Parathyroid adenoma (tissue), 2 donors: ENCODE data around the gene RNF144A.

Experiments
- H2AFZ ChIP-seq: fragments of 300-600 bp; sonication (generic); one replicate; pipeline ENCODE4 v1.7.0; 2017; ENCODE audit warnings: antibody characterized with exemption, mild to moderate bottlenecking
- H3K27ac ChIP-seq: fragments of 300-600 bp; sonication (generic); one replicate; pipeline ENCODE4 v1.7.0; 2017
- H3K27me3 ChIP-seq: fragments of 300-600 bp; sonication (generic); one replicate; pipeline ENCODE4 v1.7.0; 2017; ENCODE audit warnings: low read length; ENCODE audit not compliant: control insufficient read depth, insufficient read depth
- H3K36me3 ChIP-seq: fragments of 300-600 bp; sonication (generic); one replicate; pipeline ENCODE4 v1.7.0; 2017; ENCODE audit warnings: low read length; ENCODE audit not compliant: control insufficient read depth, insufficient read depth
- H3K4me1 ChIP-seq: fragments of 300-600 bp; sonication (generic); one replicate; pipeline ENCODE4 v1.7.0; 2017; ENCODE audit warnings: control low read depth
- H3K4me2 ChIP-seq: fragments of 300-600 bp; sonication (generic); one replicate; pipeline ENCODE4 v1.7.0; 2017; ENCODE audit warnings: low read length
- H3K4me3 ChIP-seq: fragments of 300-600 bp; sonication (generic); one replicate; pipeline ENCODE4 v1.7.0; 2017; ENCODE audit warnings: low read depth, low read length
- H3K79me2 ChIP-seq: fragments of 300-600 bp; sonication (generic); one replicate; pipeline ENCODE4 v1.7.0; 2017; ENCODE audit warnings: control low read depth
- H3K9ac ChIP-seq: fragments of 300-600 bp; sonication (generic); one replicate; pipeline ENCODE4 v1.7.0; 2017; ENCODE audit warnings: mild to moderate bottlenecking
- H3K9me3 ChIP-seq: fragments of 300-600 bp; sonication (generic); one replicate; pipeline ENCODE4 v1.7.0; 2017; ENCODE audit warnings: low read length; ENCODE audit not compliant: control insufficient read depth
- TF ChIP-seq, protein P1 (sequence below): fragments of 300-600 bp; sonication (generic); IDR thresholded peaks from one replicate; pipeline ENCODE4 v1.7.0; 2017; ENCODE audit warnings: antibody characterized with exemption, mild to moderate bottlenecking
- donor health status: primary hyperparathyroidism.

The RNF144A gene

DNA sequence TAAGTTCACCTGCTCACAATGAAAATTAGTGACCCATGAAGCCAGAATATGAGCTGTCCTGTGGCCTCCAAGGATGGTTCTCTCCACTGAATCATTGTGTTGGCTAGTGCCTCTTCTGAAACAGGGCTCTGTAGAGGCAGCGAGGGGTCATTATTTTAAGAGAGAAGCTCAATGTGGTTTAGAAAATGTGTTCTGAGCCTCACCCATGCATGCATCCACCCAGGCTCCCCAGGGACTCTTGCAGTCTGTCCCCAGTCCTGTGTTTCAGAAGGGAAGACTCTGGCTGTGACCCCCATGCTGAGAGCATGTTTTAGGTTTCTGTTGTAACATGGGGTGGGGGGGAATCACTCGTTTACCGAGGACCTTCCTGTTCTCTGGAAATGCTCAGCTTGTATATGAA, 135.2 kb downstream of the RNF144A start:
- Histone ChIP-seq H3K4me3 (no peak overlapping the region), H3K36me3 (no peaks in the 10 kb centered on the region), H3K79me2 (no peaks in the 10 kb centered on the region), H3K9ac (no peak overlapping the region), H3K4me1 (peaks cover 3% of the 10 kb centered on the region), H3K27ac (no peak overlapping the region), H3K9me3 (no peaks in the 10 kb centered on the region), H2AFZ (no peak overlapping the region), H3K4me2 (no peak overlapping the region), H3K27me3 (no peaks in the 10 kb centered on the region)
- TF ChIP-seq, protein P1, sequence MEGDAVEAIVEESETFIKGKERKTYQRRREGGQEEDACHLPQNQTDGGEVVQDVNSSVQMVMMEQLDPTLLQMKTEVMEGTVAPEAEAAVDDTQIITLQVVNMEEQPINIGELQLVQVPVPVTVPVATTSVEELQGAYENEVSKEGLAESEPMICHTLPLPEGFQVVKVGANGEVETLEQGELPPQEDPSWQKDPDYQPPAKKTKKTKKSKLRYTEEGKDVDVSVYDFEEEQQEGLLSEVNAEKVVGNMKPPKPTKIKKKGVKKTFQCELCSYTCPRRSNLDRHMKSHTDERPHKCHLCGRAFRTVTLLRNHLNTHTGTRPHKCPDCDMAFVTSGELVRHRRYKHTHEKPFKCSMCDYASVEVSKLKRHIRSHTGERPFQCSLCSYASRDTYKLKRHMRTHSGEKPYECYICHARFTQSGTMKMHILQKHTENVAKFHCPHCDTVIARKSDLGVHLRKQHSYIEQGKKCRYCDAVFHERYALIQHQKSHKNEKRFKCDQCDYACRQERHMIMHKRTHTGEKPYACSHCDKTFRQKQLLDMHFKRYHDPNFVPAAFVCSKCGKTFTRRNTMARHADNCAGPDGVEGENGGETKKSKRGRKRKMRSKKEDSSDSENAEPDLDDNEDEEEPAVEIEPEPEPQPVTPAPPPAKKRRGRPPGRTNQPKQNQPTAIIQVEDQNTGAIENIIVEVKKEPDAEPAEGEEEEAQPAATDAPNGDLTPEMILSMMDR: no peak

DNA sequence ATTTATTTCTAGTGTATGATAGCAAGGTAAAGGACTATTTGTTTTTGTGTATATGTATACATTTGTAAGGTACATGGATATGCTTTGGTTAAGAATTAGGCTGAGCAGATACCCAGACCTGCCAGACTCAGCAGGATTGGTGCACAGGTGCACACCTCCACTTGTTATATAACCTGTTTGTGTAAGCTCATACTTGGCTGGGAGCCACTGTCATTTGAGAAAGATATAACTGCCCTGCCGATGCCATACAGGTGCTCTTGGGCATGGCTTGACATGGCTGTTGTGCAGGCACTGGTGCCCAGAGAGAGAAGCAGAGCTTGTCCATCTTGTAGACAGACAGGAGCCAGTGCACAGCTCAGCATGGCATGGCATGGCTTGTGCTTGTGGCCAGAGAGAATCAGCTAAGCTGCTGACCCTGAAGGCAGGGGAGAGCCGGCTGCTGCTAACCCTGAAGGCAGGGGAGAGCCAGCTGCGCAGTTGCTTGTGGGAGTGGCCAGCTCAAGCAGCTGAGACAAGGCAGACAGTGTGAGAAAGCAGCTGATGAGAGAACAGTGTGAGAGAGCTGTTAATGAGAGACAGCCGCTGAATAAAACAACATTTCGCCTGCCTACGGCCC, 136.5 kb downstream of the RNF144A start:
- Histone ChIP-seq H3K9me3 (no peaks in the 10 kb centered on the region), H3K36me3 (no peaks in the 10 kb centered on the region), H3K4me1 (peaks cover 7% of the 10 kb centered on the region), H3K9ac (no peak overlapping the region), H3K4me2 (no peak overlapping the region), H3K27me3 (no peaks in the 10 kb centered on the region), H3K27ac (no peak overlapping the region), H3K4me3 (no peak overlapping the region), H3K79me2 (no peaks in the 10 kb centered on the region), H2AFZ (no peak overlapping the region)
- TF ChIP-seq, protein P1: no peak

DNA sequence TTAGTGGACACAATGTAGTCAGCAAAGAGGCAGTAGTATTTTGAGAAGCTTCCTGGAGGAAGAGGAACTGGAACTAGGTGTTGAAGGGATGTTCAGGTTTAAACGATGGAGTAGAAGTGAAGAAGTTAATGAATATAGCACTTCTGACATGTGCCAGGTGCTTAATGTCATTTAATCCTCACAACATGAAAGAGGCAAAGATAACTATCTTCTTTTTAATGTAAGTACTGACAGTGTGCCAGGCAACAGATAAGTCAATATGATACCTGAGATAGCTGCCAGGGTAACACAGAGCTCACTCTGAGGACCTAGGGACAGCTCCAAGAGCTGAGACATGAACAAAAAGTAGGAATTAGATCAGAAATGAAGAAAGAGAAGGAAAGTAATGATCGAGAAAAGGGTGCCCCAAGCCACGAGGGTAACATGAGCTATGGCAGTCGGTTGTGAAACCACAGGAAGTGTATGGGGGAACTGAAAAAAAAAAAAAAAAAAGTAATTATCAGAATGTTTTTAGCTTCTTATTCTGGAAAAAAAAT, 140.7 kb downstream of the RNF144A start:
- TF ChIP-seq, protein P1: no peak
- Histone ChIP-seq H3K4me3 (no peak overlapping the region), H3K4me2 (no peak overlapping the region), H3K4me1 (peaks cover 7% of the 10 kb centered on the region), H3K79me2 (no peaks in the 10 kb centered on the region), H3K9ac (no peak overlapping the region), H3K9me3 (no peaks in the 10 kb centered on the region), H3K36me3 (no peaks in the 10 kb centered on the region), H3K27me3 (no peaks in the 10 kb centered on the region), H2AFZ (no peak overlapping the region), H3K27ac (no peak overlapping the region)

DNA sequence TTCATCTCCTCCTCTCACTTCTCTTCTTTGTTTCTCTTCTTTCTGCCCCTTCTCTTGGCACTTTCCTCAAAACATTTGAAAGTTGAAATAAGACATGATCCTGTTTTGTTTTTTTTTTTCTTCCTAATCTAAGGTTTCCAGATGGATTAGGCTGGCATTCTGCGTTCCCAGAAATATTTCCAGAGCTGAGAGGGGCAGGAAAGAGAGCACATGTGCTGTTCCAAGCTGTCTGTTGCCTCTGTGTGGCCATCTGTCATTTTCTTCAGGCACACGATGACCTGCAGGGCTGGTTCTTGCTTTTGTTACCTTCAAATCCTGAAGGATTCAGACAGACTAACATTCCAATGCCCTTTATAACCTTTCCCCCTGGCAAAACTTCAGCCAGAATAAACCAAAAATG, 142.9 kb downstream of the RNF144A start:
- H3K9me3 ChIP-seq: no peaks in the 10 kb centered on the region
- H3K4me1 ChIP-seq: peaks cover 7% of the 10 kb centered on the region
- no peaks in the 10 kb centered on the region for H3K36me3 ChIP-seq
- H3K4me2 ChIP-seq: no peak overlapping the region
- no peak overlapping the region for H3K27ac ChIP-seq
- TF ChIP-seq, protein P1: no peak
- no peak overlapping the region for H3K4me3 ChIP-seq
- H3K9ac ChIP-seq: no peak overlapping the region
- no peaks in the 10 kb centered on the region for H3K27me3 ChIP-seq
- H2AFZ ChIP-seq: no peak overlapping the region
- H3K79me2 ChIP-seq: no peaks in the 10 kb centered on the region
